Measurements from ENCODE around the gene MACROD2.

The MACROD2 gene

DNA sequence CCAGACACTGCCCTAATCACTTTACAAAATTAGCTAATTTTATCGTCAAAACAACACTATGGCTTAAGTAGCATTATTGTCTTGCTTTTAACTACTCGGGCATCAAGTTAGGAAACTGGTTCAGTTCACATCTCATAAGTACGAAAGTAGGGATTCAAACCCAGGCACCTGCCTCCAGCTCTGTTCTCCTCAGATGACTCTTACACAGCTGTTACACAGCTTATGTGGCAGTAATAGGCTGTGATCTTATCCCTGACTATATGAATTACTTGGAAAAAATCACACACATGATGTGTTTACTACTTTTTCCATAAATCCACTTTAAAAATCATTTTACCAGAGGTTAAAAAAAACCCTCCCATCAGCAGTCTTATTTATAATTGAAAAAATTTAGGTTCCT is 731.3 kb downstream of the MACROD2 start:
- no peak for DNase-seq

DNA sequence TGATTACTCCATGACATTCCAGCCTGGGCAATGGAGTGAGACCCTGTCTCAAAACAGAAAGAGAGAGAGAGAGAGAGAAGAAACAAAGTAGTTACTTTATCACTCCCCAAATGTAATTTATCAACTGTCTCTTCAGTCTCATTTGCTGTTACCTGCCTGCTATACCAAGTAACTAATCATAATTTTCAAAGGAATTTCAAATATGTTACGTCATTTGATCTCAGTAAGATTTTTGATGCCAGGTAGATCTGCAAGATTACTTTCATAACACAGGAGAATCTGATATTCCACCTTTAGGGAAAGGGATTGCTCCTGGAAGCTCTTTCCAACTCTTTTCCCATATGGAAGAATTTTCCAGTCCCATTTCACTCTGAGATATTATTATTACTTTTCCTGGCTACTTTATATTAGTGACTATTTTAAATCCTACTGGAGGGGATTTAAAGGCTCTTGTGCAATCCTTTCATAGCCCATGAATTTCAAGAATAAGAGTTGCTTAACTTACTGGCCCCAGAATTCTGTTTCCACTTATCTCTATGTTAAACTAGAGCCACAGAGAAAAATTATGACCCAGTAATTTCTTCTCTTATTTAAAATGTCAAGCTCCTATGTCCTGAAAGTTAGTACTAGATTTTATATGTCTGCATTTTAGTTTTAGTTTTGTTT is 732.3 kb downstream of the MACROD2 start:
- no peak for DNase-seq

DNA sequence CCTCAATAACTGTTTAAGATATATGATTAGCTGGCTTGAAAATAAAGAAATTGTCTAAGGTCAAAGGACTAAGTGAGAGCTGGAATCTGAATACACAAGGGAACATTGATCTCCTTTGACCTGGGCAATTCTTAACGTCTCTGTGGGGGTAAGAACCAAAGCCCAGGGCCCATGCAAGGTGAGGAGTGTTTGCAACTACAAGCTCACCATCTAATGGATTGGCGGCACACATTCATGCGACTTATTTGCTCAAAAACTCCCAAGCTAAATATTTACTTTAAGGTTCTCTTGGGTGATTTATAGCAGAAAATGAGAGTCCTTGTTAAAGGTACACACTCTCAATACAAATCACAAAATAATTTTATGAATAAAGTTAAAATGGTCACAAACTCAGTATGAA is 734.1 kb downstream of the MACROD2 start:
- DNase-seq = no peak

DNA sequence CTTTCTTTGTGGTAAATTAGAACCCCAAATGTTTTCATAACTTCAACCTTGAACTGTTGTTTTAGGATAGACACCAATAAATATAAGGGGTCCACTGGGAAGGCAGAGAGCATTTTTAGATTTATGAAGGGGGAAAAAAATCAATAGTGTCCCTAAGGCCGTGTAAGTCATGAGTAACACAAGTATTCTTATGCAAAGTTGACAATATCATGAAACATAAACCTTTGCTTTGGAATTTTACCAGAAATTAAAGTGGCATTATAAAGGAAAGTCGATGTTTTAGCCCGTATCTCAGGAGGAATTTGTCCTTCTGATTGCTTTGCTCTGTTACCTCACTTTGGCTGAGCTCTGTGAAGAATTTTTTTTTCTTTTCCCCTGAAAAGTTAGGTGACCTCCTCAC is 737.0 kb downstream of the MACROD2 start:
- DNase-seq = no peak

DNA sequence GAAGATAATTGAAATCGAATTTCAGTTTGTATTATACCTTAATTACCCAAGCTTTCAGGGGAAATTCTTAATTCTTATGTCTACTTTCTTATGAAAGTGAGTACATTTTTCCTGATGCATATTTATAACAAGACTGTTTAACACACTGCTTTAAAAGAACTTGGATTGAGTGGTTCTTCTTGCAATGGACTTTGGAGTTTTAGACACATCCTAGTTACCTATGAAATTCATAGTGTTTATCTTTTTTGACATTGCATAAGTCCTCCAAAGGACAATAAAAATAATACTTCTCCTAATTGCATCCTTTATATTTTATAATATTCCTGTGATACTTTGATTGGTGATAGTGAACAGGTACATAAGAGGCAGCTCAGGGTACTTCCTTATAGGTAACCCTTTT is 737.7 kb downstream of the MACROD2 start:
- no peak for DNase-seq

DNA sequence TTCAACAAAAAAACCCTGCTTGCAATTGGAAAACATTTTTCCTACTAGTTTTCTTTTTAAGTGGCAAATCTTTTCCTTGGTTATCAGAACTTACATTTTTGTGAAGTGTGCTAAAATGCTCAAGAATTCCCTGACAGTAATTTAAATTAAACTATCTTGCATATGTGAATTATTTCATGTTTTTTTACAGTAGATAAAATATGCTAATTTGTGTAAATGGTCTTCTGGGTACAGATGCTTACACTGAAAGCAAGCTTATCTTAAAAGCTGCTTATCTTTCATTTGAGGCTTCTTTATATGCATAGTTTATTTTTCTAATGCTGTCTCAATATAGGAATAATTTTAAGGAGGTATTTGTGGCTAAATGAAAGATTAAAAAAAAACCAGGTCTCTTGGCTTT is 745.1 kb downstream of the MACROD2 start:
- DNase-seq = no peak

DNA sequence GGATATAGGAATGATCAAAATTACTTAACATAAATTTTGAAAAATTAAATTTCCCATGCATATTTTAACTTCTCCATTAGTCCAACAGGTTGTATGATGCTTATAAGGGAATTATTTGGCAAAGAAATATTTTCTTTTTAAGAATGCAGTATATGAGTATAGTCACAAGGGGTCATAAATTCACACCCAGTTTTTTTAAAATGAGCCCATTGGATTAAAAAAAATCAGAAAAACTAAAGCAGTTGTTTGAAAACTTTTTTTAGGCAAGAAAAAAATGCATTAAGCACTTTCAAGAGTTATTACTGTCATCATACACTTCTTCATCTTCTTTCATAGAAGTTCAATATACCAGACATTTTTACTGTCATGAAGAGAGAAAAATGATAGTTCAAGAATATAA is 746.3 kb downstream of the MACROD2 start:
- no peak for DNase-seq

DNA sequence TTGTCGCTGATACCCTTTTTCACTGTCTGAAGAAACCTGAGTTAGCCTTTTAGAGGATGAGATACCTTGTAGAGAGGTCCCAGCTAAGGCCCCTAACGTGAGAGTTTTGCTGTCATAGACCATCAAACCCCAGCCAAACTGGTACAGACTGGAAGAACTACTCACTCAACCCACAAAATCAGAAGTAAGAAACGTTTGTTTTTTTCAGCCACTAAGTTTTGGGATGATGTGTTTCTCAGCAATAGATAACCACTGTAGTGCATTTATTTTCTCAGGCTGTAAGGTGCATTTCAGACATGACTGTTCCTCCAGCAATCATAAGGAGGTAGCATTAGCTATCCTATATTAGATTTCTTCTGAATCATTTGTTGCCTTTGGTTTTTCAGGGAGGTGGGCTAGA is 749.4 kb downstream of the MACROD2 start:
- no peak for DNase-seq

DNA sequence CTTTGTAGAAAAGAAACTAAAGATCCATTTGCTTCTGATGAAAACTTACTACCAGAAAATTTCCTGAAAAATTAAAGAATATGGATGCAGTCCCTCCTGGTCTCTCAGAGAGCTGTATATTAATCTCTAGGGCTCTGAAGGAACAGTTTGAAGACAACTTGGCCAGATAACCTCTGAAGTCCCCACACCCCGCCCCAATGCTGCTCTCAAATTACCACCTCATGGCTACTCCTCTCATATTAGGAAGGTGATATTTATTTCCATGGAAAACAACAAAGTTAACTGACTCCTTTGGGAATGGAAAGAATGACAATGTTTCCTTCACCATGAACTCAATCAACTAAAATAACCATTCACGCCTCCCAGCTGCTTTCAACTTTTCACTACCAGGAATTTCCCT is 750.5 kb downstream of the MACROD2 start:
- no peak for DNase-seq

DNA sequence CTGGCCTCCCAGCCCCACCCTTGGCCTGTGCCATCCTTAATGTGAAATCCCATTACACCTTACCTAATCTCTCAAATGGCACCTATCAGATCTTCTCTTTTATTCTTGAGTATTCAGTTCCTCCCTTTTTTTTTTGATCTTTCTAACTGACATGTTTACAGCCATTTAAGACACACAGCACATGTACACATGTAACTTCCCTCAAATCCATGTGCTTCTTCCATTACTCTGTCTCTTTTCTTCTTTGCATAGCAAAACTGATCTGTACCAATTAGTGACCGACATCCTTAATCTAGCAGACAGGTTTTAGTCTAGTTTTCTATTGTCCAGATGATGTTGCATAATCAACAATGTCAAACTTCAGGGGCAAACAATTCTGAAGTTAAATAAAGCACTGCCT is 755.9 kb downstream of the MACROD2 start:
- no peak for DNase-seq

DNA sequence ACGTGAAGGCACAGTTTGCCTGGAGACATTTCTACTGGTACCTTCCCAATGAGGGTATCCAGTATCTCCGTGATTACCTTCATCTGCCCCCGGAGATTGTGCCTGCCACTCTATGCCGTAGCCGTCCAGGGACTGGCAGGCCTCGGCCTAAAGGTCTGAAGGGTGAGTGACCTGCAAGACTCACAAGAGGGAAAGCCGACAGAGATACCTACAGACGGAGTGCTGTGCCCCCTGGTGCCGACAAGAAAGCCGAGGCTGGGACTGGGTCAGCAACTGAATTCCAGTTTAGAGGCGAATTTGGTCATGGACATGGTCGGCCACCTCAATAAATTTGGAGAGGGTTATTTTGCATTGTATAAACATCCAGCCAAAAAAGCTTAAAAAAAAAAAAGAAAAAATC is 762.4 kb downstream of the MACROD2 start:
- no peak for DNase-seq

DNA sequence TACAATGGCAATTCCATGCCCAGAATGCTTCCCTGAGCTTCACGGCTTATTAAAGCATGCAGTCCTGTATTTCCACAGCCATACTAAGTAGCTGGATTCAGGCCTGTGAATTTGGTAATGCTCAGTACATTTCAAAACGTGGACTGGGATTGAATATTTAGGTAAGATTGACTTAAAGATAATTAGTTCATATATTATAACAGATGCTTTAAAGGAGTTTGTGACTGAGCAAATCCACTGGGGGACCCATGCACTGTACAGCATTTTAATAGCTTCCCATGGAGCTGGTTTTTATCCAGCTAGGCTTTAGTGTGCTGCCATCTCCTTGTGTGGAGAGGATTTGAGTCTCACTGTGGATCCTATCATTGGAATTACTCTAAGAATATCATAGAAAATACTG is 763.0 kb downstream of the MACROD2 start:
- no peak for DNase-seq

DNA sequence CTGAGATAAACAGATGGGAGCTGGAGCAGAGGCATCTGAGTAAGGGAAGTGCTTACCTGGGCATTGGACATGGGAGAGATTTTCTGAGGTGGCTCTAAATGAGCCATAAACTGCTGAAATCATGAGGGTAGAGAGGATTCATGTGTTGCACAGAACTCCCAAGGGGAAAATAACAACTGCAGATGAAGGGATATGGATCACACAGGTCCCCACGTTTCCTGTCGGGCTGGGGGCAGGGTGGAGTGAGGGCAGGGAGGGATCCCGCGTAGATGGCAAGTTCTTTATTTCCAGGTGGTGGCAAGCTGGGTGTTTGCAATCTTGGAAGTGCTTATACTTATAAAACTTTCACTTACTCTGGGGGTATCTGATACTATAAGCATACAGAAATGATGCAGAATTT is 764.7 kb downstream of the MACROD2 start:
- no peak for DNase-seq

DNA sequence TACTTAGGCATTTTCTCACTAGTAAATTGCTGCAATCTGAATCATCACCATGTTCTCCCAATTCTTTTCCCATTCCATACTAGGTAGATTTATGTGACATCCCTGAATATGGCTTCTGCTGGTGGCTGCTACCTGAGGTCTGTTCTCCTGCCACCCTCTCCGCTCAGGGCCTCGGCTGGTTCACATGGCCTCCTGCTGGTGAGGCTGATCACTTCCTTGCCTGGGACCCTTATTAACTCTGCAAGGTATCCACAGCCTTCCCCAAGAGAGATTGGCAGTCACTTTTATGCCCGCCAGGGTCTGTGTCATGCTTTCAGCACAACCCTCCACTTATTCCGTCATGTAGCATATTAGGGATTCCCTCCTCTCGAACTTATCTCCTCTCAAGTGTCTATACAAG is 766.6 kb downstream of the MACROD2 start:
- no peak for DNase-seq

DNA sequence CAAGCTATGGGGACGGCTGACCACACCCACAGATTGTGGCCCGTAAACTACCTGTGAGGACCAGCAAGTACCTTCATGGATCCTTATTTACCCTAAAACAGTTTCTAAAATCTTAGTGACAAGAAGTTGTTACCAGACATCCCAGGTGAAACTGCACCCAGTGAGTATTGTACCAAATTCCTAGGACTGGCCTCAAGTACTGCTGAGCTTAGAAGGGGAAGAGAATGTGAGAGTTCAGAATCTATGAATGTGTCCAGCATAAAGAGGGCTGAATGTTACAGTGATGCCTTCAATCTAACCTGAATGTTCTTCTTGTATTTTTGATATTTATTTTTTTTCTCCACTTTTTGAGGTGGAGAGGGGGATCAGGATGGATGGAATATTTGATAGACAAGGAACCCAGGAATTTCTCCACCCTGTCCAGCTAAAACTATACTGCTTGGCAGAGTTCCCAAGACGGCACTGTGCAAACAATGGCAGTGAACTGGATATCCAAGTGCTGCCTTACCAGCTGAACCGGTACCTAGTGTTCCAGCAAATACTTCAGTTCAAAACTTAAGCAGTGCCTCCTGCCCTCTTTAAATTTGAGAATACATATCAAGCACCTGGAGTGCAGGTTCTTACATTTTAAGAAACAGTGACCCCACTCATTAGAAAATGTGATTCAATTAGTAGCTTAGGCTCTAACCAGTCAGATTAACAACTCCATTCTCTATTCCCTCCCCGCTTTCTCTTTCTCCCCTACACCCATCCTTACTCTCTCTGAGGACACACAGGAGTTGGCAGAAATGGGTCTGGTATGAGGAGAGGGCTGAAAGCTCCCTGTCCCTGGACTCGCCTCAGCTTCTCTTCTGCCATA is 769.4 kb downstream of the MACROD2 start:
- DNase-seq = no peak

DNA sequence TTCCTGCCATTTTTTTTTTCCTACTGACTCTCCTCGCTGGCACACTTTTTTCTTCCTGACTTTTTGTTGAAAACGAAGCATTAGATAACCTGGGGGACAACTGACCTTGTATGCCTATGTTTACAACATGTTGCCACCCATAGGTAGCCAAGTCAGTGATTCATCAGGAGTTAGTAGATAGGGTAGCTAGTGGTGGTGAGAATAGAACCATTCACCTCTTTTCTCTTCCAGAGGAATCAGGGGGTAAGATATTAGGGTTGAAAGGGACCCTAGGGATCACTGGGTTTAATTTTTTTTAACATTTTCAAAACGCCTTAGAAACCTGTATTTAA is 770.0 kb downstream of the MACROD2 start:
- DNase-seq = no peak

DNA sequence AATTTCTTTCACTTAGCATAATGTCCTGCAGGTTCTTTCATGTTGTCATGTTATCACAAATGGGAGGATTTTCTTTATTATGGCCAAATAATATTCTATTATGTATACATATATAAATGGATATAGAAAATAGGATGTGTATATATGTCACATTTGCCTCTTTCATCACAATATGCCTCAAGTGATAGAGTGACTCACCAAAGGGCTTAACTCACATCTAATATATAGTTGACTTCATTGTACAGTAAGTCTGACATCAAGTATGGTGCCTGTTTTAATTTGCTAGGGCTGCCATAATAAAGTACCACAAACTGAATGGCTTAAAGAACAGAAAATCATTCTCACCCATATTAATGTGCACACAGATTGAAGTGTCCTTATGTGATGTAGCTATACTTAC is 778.2 kb downstream of the MACROD2 start:
- DNase-seq = no peak

DNA sequence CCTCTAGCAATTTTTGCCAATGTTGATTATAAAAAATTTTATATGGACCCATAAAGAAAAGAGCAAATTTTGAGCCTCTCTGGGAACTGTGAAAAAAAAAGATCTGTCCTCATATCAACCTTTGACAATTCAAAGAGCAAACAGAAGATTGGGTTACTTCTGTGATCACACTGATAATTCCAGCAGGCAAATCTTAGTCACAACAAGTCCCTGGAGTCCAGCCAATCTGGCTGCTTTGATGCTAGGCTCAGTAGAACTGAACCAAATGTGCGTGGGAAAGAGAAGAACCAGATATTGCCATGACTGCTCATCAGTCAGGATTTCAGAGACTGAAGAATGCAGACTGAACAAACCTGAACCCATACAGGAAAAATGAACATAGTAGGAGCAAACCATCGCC is 780.5 kb downstream of the MACROD2 start:
- no peak for DNase-seq

DNA sequence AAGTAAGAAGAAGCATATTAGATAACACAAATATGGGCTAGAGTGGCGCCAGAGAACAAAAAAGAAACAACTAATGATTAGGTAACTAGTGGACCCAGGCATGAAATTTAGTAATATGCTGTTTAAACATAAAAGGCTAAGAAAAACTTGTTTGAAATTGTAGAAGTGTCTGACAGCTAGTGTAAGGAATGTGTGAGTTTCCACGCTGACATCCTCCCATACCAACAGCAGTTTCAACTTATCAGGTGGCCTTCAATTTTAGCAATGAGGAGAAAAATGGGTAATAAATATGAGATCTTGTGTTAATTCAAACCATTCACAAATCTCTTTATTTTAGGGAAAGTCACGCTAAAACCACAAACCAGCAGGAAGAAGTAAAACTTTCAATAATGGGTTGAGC is 782.3 kb downstream of the MACROD2 start:
- DNase-seq = no peak

DNA sequence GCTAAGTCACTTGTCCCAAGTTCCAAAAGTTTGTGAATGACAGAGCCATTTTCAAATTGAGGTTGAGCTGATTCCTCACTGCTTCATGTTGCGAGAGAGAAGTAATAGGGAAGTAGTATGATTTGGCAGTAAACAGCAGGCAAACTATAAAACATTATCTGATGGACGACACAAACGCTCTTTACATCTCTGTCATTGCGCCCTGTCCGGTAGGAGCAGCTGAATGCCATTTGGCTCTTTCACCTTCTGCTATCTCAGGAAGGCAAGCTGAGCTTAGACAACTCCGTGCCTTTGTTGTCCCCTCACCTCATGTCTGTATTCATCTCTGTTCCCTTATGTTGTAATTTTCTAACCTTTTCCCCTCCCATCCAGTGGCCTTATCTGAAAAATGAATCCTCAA is 782.8 kb downstream of the MACROD2 start:
- DNase-seq = no peak

DNA sequence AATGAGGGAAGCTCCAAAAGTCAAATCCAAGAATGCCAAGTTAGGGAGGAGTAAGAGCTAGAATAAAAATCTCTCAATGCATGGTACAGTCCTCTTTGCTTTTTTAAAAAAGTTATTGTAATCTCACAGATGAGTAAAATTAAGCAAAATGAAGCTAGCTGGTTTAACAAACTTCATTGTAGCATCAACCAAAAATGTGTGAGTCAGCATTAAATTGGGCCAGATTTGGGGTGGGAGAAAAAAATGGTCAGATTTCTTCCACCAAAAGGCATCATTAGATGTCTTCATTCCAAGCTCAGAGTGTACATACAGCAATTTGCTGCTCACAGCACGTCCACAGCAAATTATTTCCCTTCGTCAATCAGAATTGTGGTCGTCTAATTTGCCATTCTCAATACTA is 783.6 kb downstream of the MACROD2 start:
- no peak for DNase-seq

DNA sequence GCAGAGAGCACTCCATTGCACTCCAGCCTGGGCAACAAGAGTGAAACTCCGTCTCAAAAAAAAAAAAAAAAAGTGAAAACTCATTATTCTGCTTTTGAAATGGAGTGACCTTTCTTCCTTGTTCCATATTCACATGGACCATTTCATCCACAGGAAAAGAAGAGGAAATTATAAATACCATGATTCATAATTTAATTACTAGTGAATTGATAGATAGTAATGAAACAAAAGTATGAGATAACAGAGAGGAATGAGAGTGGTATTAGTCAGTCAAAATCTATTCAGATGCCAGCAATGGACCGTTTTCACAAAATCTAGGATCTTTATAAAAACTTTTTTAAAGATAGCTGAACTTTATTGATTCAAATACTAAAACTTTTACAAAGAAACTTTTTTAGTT is 785.2 kb downstream of the MACROD2 start:
- no peak for DNase-seq

DNA sequence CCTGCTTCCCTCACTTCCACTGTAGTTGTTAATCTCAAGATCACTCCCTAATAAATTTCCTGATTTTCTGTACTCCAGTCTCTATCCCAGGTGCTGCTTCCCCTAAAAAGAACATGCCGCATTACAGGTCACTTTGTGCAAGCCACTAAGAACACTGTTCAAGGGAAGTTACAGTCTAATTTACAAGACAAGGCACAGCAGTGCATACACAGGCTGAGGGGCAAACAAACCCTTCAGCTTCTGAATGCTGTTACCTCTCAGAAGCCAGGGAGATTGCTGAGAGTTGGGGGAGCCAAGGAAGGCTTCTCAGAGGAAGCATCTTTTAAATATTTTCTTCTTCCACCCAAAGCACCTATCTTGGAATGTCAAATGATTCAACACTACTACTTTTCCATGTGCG is 787.4 kb downstream of the MACROD2 start:
- no peak for DNase-seq

DNA sequence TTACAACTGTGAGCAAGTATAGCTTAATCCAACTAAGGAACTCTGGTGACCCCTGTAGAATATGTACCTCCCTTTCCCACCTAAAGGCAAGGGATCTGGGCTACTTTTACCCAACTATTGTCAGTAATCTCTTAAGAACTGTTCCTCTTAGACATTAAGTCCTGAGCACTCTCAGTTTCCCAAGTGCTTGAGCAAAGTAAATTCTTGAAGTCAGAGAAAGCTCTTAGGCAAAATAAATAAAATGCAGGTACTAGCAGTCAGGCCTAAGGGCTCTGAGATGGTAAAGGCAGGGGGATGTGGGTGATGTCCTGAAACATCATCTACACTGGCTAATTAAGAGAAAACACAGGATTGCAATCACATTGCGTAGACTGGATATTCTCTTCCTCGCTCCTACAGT is 788.5 kb downstream of the MACROD2 start:
- DNase-seq = no peak
